ENCODE data around the gene EIPR1. TPM values are rescaled to one million over a fixed set of nuclear protein-coding genes. Genes with fewer than 3 reads are reported as not detected.

EIPR1 gene
- total and polyA plus RNA-seq, 2 of the 13 experiments (the other 11 are each of a cell fraction or from before 2014, with no cell fraction given), result 70.0 to 96.3 TPM

DNA sequence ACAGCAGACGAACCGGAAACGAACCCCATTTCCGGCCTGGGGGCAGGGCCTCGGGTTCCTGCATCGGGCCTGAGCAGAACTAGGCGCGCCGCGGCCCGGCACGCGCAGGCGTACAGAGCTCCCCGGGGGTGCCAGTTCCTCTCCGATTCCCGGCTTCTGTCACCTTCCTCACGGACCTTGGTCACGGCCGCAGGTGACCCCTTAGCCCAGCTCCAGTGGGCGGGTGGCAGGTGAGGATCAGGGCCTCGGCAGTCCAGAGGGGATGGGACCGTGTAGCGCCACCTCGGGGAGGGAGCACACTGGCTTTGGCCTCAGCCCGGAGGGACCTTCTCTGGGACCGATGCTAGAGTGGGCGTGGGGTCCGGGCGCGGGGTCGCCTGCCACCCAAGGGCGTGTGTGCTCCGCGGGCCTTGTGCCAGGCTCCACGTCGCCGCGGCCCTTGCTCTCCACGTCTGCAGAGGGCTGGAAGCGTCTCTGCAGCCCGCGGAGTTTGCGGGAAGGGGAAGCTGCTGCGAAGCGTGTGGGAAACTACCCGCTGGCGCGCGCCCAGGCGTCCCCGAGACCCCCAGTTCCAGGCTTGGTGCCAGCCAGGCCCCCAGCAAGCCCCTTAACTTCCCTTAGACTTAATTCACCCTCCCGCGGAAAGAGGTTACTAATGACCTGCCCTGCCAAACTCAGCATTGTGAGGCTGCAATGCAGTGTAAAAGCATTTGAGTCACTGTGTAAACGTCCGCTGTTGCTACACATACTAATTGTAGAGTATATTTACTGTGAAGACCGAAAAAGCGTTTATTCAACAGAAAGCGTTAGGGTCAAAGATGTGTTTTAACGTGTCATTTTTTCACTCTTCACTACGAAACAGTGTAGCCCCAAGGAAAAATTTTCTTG is 2.3 kb upstream of the EIPR1 start, which contains the start of gene TRAPPC12 (continued):
- TF ChIP-seq, protein P1, sequence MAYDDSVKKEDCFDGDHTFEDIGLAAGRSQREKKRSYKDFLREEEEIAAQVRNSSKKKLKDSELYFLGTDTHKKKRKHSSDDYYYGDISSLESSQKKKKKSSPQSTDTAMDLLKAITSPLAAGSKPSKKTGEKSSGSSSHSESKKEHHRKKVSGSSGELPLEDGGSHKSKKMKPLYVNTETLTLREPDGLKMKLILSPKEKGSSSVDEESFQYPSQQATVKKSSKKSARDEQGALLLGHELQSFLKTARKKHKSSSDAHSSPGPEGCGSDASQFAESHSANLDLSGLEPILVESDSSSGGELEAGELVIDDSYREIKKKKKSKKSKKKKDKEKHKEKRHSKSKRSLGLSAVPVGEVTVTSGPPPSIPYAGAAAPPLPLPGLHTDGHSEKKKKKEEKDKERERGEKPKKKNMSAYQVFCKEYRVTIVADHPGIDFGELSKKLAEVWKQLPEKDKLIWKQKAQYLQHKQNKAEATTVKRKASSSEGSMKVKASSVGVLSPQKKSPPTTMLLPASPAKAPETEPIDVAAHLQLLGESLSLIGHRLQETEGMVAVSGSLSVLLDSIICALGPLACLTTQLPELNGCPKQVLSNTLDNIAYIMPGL (CRISPR knock-in tag; IDR thresholded peaks at IDR 0.05; ENCODE audit: borderline replicate concordance in 1 of 2, low read depth in 1 of 2), result peak; percentile 97 to 99
- TF ChIP-seq PCBP1 (IDR thresholded peaks at IDR 0.05; ENCODE audit: borderline replicate concordance, low read depth, low read length) (peak; percentile 95; the same call in 1 of the 2 replicates), ZFP82 (CRISPR knock-in tag; IDR thresholded peaks at IDR 0.05; ENCODE audit: borderline replicate concordance) (peak; percentile 97; the same call in 1 of the 2 replicates), DMAP1 (CRISPR knock-in tag; IDR thresholded peaks at IDR 0.05) (peak; percentile 96), TOPORS (CRISPR knock-in tag; IDR thresholded peaks at IDR 0.05) (peak; percentile 97), PTBP1 (IDR thresholded peaks at IDR 0.05; ENCODE audit: low read depth, low read length, poor library complexity, severe bottlenecking) (peak; percentile 95)
- TF ChIP-seq, protein P2, sequence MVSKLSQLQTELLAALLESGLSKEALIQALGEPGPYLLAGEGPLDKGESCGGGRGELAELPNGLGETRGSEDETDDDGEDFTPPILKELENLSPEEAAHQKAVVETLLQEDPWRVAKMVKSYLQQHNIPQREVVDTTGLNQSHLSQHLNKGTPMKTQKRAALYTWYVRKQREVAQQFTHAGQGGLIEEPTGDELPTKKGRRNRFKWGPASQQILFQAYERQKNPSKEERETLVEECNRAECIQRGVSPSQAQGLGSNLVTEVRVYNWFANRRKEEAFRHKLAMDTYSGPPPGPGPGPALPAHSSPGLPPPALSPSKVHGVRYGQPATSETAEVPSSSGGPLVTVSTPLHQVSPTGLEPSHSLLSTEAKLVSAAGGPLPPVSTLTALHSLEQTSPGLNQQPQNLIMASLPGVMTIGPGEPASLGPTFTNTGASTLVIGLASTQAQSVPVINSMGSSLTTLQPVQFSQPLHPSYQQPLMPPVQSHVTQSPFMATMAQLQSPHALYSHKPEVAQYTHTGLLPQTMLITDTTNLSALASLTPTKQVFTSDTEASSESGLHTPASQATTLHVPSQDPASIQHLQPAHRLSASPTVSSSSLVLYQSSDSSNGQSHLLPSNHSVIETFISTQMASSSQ (IDR thresholded peaks at IDR 0.05; ENCODE audit: low read depth), result no peak
- TF ChIP-seq, protein P2 (CRISPR knock-in tag; IDR thresholded peaks at IDR 0.05; ENCODE audit: borderline replicate concordance), result peak; percentile 83
- TF ChIP-seq, protein P3, sequence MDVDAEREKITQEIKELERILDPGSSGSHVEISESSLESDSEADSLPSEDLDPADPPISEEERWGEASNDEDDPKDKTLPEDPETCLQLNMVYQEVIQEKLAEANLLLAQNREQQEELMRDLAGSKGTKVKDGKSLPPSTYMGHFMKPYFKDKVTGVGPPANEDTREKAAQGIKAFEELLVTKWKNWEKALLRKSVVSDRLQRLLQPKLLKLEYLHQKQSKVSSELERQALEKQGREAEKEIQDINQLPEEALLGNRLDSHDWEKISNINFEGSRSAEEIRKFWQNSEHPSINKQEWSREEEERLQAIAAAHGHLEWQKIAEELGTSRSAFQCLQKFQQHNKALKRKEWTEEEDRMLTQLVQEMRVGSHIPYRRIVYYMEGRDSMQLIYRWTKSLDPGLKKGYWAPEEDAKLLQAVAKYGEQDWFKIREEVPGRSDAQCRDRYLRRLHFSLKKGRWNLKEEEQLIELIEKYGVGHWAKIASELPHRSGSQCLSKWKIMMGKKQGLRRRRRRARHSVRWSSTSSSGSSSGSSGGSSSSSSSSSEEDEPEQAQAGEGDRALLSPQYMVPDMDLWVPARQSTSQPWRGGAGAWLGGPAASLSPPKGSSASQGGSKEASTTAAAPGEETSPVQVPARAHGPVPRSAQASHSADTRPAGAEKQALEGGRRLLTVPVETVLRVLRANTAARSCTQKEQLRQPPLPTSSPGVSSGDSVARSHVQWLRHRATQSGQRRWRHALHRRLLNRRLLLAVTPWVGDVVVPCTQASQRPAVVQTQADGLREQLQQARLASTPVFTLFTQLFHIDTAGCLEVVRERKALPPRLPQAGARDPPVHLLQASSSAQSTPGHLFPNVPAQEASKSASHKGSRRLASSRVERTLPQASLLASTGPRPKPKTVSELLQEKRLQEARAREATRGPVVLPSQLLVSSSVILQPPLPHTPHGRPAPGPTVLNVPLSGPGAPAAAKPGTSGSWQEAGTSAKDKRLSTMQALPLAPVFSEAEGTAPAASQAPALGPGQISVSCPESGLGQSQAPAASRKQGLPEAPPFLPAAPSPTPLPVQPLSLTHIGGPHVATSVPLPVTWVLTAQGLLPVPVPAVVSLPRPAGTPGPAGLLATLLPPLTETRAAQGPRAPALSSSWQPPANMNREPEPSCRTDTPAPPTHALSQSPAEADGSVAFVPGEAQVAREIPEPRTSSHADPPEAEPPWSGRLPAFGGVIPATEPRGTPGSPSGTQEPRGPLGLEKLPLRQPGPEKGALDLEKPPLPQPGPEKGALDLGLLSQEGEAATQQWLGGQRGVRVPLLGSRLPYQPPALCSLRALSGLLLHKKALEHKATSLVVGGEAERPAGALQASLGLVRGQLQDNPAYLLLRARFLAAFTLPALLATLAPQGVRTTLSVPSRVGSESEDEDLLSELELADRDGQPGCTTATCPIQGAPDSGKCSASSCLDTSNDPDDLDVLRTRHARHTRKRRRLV (CRISPR knock-in tag; IDR thresholded peaks at IDR 0.05), result peak; percentile 97
- TF ChIP-seq, protein P4, sequence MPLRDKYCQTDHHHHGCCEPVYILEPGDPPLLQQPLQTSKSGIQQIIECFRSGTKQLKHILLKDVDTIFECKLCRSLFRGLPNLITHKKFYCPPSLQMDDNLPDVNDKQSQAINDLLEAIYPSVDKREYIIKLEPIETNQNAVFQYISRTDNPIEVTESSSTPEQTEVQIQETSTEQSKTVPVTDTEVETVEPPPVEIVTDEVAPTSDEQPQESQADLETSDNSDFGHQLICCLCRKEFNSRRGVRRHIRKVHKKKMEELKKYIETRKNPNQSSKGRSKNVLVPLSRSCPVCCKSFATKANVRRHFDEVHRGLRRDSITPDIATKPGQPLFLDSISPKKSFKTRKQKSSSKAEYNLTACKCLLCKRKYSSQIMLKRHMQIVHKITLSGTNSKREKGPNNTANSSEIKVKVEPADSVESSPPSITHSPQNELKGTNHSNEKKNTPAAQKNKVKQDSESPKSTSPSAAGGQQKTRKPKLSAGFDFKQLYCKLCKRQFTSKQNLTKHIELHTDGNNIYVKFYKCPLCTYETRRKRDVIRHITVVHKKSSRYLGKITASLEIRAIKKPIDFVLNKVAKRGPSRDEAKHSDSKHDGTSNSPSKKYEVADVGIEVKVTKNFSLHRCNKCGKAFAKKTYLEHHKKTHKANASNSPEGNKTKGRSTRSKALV (CRISPR knock-in tag; IDR thresholded peaks at IDR 0.05), result peak; percentile 84
- TF ChIP-seq, protein P5, sequence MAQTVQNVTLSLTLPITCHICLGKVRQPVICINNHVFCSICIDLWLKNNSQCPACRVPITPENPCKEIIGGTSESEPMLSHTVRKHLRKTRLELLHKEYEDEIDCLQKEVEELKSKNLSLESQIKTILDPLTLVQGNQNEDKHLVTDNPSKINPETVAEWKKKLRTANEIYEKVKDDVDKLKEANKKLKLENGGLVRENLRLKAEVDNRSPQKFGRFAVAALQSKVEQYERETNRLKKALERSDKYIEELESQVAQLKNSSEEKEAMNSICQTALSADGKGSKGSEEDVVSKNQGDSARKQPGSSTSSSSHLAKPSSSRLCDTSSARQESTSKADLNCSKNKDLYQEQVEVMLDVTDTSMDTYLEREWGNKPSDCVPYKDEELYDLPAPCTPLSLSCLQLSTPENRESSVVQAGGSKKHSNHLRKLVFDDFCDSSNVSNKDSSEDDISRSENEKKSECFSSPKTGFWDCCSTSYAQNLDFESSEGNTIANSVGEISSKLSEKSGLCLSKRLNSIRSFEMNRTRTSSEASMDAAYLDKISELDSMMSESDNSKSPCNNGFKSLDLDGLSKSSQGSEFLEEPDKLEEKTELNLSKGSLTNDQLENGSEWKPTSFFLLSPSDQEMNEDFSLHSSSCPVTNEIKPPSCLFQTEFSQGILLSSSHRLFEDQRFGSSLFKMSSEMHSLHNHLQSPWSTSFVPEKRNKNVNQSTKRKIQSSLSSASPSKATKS (CRISPR knock-in tag; IDR thresholded peaks at IDR 0.05), result no peak

Measured in HepG2 (cell line).